ENCODE data around the gene PAN2. TPM values are rescaled to one million over a fixed set of nuclear protein-coding genes. Genes with fewer than 3 reads are reported as not detected.
"Not testable (repeated sequence)": the region's sequence is repeated elsewhere in the genome, so short reads cannot be mapped to it uniquely, and the experiment has no call there.

Gene PAN2
- polyA plus RNA-seq, 3 donors, result 8.8 to 120 (median 16.0) TPM

DNA sequence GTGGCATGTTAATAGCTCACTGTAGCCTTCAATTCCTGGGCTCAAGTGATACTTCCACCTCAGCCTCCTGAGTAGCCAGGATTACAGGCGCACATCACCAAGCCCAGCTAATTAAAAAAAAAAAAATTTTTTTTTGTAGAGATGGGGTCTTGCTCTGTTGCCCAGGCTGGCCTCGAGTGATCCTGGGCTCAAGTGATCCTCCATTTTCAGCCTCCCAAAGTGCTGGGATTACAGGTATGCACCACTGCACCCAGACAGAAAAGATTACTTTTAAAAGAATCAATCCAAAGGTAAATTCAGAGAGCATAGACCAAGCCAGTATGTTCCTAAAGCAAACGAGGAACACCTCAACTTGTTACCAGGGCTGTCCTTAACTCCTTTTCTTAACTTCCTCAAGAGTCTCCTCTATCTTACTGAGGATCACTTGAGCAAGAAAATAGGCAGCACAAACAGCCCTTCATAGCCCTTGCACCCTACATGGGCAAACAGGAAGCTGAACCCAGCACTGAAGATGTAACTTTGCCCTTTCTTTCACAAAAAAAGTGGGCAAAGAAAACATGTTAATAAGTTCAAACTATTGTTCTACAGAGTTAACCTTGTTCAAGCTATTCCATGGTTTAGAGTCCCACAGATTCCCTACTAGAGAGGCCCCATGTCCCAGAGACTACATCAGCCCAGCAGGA lies 45.0 kb downstream of the PAN2 start:
- Mint-ChIP-seq H3K4me1 (peaks cover 4% of the 10 kb centered on the region), H3K27ac (peak overlapping the region in 3 of 7 donors; percentile 37 to 81 (median 60)), H3K36me3 (peaks cover 33 to 67% of the 10 kb centered on the region in 2 donors), H3K9me3 (no peaks in the 10 kb centered on the region), H3K27me3 (ENCODE audit: low read depth in 3 of 3) (peaks cover 0 to 3% (median 0%) of the 10 kb centered on the region in 3 donors), H3K4me3 (no peak overlapping the region)
- peaks cover 46 to 68% of the 10 kb centered on the region in 2 donors for H3K36me3 ChIP-seq (replicated peaks in 1 of 2; ENCODE audit: control insufficient read depth in 1 of 2, insufficient read depth in 2 of 2, low read length in 2 of 2)
- H3K27me3 ChIP-seq (ENCODE audit: control insufficient read depth in 2 of 2, insufficient read depth in 2 of 2, low read length in 2 of 2), result no peaks in the 10 kb centered on the region
- DNase-seq, result no peak
- H2AFZ ChIP-seq (ENCODE audit: insufficient read depth, low read depth, low read length, poor library complexity, severe bottlenecking), result no peak overlapping the region
- TF ChIP-seq, protein P1, sequence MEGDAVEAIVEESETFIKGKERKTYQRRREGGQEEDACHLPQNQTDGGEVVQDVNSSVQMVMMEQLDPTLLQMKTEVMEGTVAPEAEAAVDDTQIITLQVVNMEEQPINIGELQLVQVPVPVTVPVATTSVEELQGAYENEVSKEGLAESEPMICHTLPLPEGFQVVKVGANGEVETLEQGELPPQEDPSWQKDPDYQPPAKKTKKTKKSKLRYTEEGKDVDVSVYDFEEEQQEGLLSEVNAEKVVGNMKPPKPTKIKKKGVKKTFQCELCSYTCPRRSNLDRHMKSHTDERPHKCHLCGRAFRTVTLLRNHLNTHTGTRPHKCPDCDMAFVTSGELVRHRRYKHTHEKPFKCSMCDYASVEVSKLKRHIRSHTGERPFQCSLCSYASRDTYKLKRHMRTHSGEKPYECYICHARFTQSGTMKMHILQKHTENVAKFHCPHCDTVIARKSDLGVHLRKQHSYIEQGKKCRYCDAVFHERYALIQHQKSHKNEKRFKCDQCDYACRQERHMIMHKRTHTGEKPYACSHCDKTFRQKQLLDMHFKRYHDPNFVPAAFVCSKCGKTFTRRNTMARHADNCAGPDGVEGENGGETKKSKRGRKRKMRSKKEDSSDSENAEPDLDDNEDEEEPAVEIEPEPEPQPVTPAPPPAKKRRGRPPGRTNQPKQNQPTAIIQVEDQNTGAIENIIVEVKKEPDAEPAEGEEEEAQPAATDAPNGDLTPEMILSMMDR (IDR thresholded peaks at IDR 0.05), result no peak
- no peak overlapping the region for H3K9ac ChIP-seq (ENCODE audit: insufficient read depth, low read length, poor library complexity, severe bottlenecking)
- no peak overlapping the region for H3K4me2 ChIP-seq (replicated peaks; ENCODE audit: extremely low read depth, low read length, poor library complexity, severe bottlenecking)
- intact Hi-C loops (cut with micrococcal nuclease), result no loop called here
- peaks cover 65% of the 10 kb centered on the region for H4K20me1 ChIP-seq (ENCODE audit: insufficient read depth, low read length)
- H3K79me2 ChIP-seq (ENCODE audit: insufficient read depth, low read length), result peaks cover 63% of the 10 kb centered on the region
- 50% methylated on average over 2 of the region's 3 CpGs for WGBS (ENCODE audit: insufficient coverage)
- no peaks in the 10 kb centered on the region for H3K9me3 ChIP-seq (replicated peaks in 1 of 2; ENCODE audit: control insufficient read depth in 1 of 2, insufficient read depth in 1 of 2, low read length in 2 of 2)
- H3K27ac ChIP-seq (ENCODE audit: low read depth in 1 of 2, low read length in 2 of 2), result peak overlapping the region in 1 of 2 donors; percentile 66
- H3K4me1 ChIP-seq (ENCODE audit: control insufficient read depth in 1 of 2, insufficient read depth in 2 of 2, low read length in 2 of 2), result no peaks in the 10 kb centered on the region
- H3K4me3 ChIP-seq (replicated peaks in 1 of 3; ENCODE audit: low read depth in 2 of 3, low read length in 3 of 3), result no peak overlapping the region

DNA sequence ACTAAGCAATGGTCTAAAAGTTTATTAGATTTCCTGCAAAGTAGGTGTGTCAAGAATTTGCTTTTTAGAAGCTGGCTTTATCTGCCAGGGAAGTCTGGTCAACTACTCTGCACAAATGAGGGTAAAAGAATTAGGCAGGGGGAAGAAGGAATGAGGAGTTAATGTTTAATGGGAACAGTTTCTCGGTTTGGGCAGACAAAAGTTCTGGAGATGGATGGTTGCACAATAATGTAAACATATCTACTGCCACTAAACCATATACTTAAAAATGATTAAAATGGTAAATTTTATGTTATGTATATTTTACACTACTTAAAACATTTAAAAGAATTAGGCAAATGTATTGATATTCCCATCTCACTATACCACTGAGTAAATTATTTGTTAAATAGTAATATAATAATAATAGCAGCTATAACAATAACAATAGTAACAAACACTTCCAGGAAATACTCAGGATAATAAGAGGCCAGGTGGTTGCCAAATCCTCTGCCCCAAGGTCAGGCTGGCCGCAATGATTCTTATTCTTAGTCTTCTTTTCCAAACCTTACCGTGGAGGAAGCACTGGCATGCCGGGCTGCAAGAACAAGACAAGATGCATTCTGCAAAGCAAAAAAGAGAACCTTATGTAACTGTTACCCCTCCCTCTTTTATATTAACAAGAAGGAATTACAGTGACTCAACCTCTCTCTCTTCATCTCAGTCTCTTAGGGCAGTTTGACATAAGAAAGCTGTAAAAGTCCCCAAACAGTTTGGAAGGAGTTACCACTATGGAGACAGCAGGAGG lies 47.6 kb downstream of the PAN2 start:
- TF ChIP-seq, protein P1 (IDR thresholded peaks at IDR 0.05), result no peak
- Histone ChIP-seq H3K4me3 (replicated peaks in 1 of 3; ENCODE audit: low read depth in 2 of 3, low read length in 3 of 3) (no peak overlapping the region), H3K9me3 (replicated peaks in 1 of 2; ENCODE audit: control insufficient read depth in 1 of 2, insufficient read depth in 1 of 2, low read length in 2 of 2) (no peaks in the 10 kb centered on the region), H3K27me3 (ENCODE audit: control insufficient read depth in 2 of 2, insufficient read depth in 2 of 2, low read length in 2 of 2) (no peaks in the 10 kb centered on the region), H3K4me2 (replicated peaks; ENCODE audit: extremely low read depth, low read length, poor library complexity, severe bottlenecking) (no peak overlapping the region), H2AFZ (ENCODE audit: insufficient read depth, low read depth, low read length, poor library complexity, severe bottlenecking) (no peak overlapping the region), H3K4me1 (ENCODE audit: control insufficient read depth in 1 of 2, insufficient read depth in 2 of 2, low read length in 2 of 2) (no peaks in the 10 kb centered on the region), H3K9ac (ENCODE audit: insufficient read depth, low read length, poor library complexity, severe bottlenecking) (no peak overlapping the region), H3K36me3 (replicated peaks in 1 of 2; ENCODE audit: control insufficient read depth in 1 of 2, insufficient read depth in 2 of 2, low read length in 2 of 2) (peaks cover 64 to 86% of the 10 kb centered on the region in 2 donors), H4K20me1 (ENCODE audit: insufficient read depth, low read length) (peaks cover 39% of the 10 kb centered on the region), H3K79me2 (ENCODE audit: insufficient read depth, low read length) (peaks cover 37% of the 10 kb centered on the region), H3K27ac (ENCODE audit: low read depth in 1 of 2, low read length in 2 of 2) (peak overlapping the region in 1 of 2 donors; percentile 22)
- no peaks in the 10 kb centered on the region for H3K9me3 Mint-ChIP-seq
- peak overlapping the region in 2 of 7 donors; percentile 27 to 33 for H3K27ac Mint-ChIP-seq
- H3K36me3 Mint-ChIP-seq, result peaks cover 54 to 80% of the 10 kb centered on the region in 2 donors
- H3K4me3 Mint-ChIP-seq, result no peak overlapping the region
- peaks cover 0 to 3% (median 0%) of the 10 kb centered on the region in 3 donors for H3K27me3 Mint-ChIP-seq (ENCODE audit: low read depth in 3 of 3)
- WGBS (ENCODE audit: insufficient coverage), result 80% methylated on average over 1 of the region's 4 CpGs
- intact Hi-C loops (cut with micrococcal nuclease), result no loop called here
- peaks cover 4% of the 10 kb centered on the region for H3K4me1 Mint-ChIP-seq
- DNase-seq, result no peak

DNA sequence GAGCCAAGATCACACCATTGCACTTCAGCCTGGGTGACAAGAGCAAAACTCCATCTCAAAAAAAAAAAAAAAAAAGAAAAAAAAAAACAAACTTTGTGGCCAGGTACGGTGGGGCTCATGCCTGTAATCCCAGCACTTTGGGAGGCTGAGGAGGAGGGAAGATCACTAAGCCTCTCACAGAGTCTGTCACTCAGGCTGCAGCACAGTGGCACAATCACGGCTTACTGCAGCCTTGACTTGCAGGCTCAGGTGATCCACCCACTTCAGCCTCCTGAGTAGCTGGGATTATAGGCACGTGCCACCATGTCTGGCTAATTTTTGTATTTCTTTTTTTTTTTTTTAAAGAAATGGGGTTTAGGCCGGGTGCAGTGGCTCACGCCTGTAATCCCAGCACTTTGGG lies 49.5 kb downstream of the PAN2 start:
- H3K4me3 ChIP-seq (replicated peaks in 1 of 3; ENCODE audit: low read depth in 2 of 3, low read length in 3 of 3); H3K9me3 Mint-ChIP-seq; H3K4me1 Mint-ChIP-seq; H3K4me3 Mint-ChIP-seq; DNase-seq; H2AFZ ChIP-seq (ENCODE audit: insufficient read depth, low read depth, low read length, poor library complexity, severe bottlenecking); H3K27ac Mint-ChIP-seq; H3K9ac ChIP-seq (ENCODE audit: insufficient read depth, low read length, poor library complexity, severe bottlenecking); intact Hi-C loops (cut with micrococcal nuclease); H3K27me3 ChIP-seq (ENCODE audit: control insufficient read depth in 2 of 2, insufficient read depth in 2 of 2, low read length in 2 of 2); H3K4me1 ChIP-seq (ENCODE audit: control insufficient read depth in 1 of 2, insufficient read depth in 2 of 2, low read length in 2 of 2); H3K27me3 Mint-ChIP-seq (ENCODE audit: low read depth in 3 of 3); H3K9me3 ChIP-seq (replicated peaks in 1 of 2; ENCODE audit: control insufficient read depth in 1 of 2, insufficient read depth in 1 of 2, low read length in 2 of 2); H3K4me2 ChIP-seq (replicated peaks; ENCODE audit: extremely low read depth, low read length, poor library complexity, severe bottlenecking); H3K27ac ChIP-seq (ENCODE audit: low read depth in 1 of 2, low read length in 2 of 2): not testable (repeated sequence)
- peaks cover 18% of the 10 kb centered on the region for H3K79me2 ChIP-seq (ENCODE audit: insufficient read depth, low read length)
- H3K36me3 ChIP-seq (replicated peaks in 1 of 2; ENCODE audit: control insufficient read depth in 1 of 2, insufficient read depth in 2 of 2, low read length in 2 of 2), result peaks cover 62 to 91% of the 10 kb centered on the region in 2 donors
- H3K36me3 Mint-ChIP-seq, result peaks cover 53 to 82% of the 10 kb centered on the region in 2 donors
- WGBS (ENCODE audit: insufficient coverage), result 100% methylated on average over 1 of the region's 5 CpGs
- peaks cover 26% of the 10 kb centered on the region for H4K20me1 ChIP-seq (ENCODE audit: insufficient read depth, low read length)

Data from CD14-positive monocyte (primary cell).